Measurements from ENCODE around the gene IMPDH2. TPM values are rescaled to one million over a fixed set of nuclear protein-coding genes. Genes with fewer than 3 reads are reported as not detected.

The IMPDH2 gene
- total RNA-seq, 1 experiment from 2014 or later = 112 TPM

- no peak for DNase-seq (ENCODE audit: low read depth)
Observed at GRCh38 chr3:48980295-48980694, 48.9 kb downstream of the IMPDH2 start.

GRCh38 chr3:48979451-48979850 lies 49.7 kb downstream of the IMPDH2 start:
- no peak for DNase-seq (ENCODE audit: low read depth)

Other genes starting within 250 kb of the IMPDH2 start
- gene PRKAR2A, start 181.5 kb downstream of the IMPDH2 start, total RNA-seq (2014; rRNA removed; shearing (Covaris generic)) = 20.4 and 23.5 TPM in 2 replicates
- gene SLC25A20, start 130.5 kb downstream of the IMPDH2 start, total RNA-seq (2014; rRNA removed; shearing (Covaris generic)) = 14.5 and 28.2 TPM in 2 replicates
- gene ARIH2, start 110.6 kb downstream of the IMPDH2 start, total RNA-seq (2014; rRNA removed; shearing (Covaris generic)) = 88.4 and 94.3 TPM in 2 replicates
- 13.3 and 25.7 TPM in 2 replicates for gene P4HTM, start 39.2 kb downstream of the IMPDH2 start, total RNA-seq (2014; rRNA removed; shearing (Covaris generic))
- 27.0 and 39.0 TPM in 2 replicates for gene WDR6, start 22.0 kb downstream of the IMPDH2 start, total RNA-seq (2014; rRNA removed; shearing (Covaris generic))
- 23.2 and 23.6 TPM in 2 replicates for gene DALRD3, start 10.8 kb downstream of the IMPDH2 start, total RNA-seq (2014; rRNA removed; shearing (Covaris generic))
- 174 and 181 TPM in 2 replicates for gene NDUFAF3, start 7.3 kb downstream of the IMPDH2 start, total RNA-seq (2014; rRNA removed; shearing (Covaris generic))
- 44.8 and 62.9 TPM in 2 replicates for gene QRICH1, start 64.7 kb upstream of the IMPDH2 start, total RNA-seq (2014; rRNA removed; shearing (Covaris generic))
- gene QARS1, start 75.4 kb upstream of the IMPDH2 start, total RNA-seq (2014; rRNA removed; shearing (Covaris generic)) = 129 and 170 TPM in 2 replicates
- gene USP19, start 91.4 kb upstream of the IMPDH2 start, total RNA-seq (2014; rRNA removed; shearing (Covaris generic)) = 13.1 and 34.5 TPM in 2 replicates
- gene LAMB2, start 103.7 kb upstream of the IMPDH2 start, total RNA-seq (2014; rRNA removed; shearing (Covaris generic)) = 229 and 329 TPM in 2 replicates
- 19.0 and 19.6 TPM in 2 replicates for gene CCDC71, start 136.9 kb upstream of the IMPDH2 start, total RNA-seq (2014; rRNA removed; shearing (Covaris generic))
- gene KLHDC8B, start 142.2 kb upstream of the IMPDH2 start, total RNA-seq (2014; rRNA removed; shearing (Covaris generic)) = 2.9 and 5.0 TPM in 2 replicates
- gene C3orf62, start 247.8 kb upstream of the IMPDH2 start, total RNA-seq (2014; rRNA removed; shearing (Covaris generic)) = 0.34 and 4.7 TPM in 2 replicates